ENCODE data around the gene GGT5.
A peak's percentile ranks its signal among the peaks of the same experiment; 100 is the strongest.
"Not testable (repeated sequence)": the region's sequence is repeated elsewhere in the genome, so short reads cannot be mapped to it uniquely, and the experiment has no call there.

Gene GGT5

DNA sequence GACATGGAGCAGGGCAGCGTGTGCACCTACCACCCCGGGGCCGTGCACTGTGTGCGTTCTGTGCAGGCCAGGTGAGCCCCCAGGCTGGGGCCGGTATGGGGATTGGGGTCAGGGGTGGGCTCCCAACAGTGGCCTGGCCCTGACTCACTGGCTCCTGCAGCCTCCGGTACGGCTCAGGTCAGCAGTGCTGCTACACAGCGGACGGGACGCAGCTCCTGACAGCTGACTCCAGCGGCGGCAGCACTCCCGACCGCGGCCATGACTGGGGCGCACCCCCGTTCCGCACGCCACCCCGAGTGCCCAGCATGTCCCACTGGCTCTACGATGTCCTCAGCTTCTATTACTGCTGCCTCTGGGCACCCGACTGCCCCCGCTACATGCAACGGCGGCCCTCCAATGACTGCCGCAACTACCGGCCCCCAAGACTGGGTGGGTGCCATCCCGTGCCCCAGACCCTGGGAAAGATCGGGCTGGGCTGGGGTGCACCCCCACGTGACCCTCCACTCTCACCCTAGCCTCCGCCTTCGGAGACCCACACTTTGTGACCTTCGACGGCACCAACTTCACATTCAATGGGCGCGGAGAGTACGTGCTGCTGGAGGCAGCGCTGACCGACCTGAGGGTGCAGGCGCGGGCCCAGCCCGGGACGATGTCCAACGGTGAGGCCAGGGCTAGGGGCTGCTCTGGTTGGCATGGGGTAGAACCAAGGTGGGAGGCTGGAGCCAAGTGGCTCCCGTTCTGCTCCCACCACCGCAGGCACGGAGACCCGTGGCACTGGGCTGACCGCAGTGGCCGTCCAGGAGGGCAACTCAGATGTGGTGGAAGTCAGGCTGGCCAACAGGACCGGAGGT lies 59.2 kb downstream of the GGT5 start:
- FAIRE-seq (no peak), DNase-seq (ENCODE audit: insufficient read length, low spot score) (no peak)

DNA sequence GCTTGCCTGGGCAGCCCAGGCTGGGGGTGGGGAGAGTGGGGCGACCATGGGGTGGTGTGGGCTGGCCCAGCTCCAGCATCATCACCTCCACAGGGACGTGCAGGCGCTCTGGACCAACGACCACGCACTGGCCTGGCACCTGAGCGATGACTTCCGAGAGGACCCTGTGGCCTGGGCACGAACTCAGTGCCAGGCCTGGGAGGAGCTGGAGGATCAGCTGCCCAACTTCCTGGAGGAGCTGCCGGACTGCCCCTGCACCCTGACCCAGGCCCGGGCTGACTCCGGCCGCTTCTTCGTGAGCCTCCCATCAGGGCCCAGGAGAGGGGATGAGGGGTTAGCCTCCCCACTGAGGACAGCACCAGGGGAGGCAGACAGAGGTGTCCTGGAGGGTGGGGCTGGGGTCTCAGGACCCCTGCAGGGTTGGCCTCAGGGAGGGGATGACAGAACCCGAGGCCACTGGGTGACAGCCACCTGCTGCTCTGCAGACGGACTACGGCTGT lies 59.8 kb downstream of the GGT5 start:
- FAIRE-seq: no peak

DNA sequence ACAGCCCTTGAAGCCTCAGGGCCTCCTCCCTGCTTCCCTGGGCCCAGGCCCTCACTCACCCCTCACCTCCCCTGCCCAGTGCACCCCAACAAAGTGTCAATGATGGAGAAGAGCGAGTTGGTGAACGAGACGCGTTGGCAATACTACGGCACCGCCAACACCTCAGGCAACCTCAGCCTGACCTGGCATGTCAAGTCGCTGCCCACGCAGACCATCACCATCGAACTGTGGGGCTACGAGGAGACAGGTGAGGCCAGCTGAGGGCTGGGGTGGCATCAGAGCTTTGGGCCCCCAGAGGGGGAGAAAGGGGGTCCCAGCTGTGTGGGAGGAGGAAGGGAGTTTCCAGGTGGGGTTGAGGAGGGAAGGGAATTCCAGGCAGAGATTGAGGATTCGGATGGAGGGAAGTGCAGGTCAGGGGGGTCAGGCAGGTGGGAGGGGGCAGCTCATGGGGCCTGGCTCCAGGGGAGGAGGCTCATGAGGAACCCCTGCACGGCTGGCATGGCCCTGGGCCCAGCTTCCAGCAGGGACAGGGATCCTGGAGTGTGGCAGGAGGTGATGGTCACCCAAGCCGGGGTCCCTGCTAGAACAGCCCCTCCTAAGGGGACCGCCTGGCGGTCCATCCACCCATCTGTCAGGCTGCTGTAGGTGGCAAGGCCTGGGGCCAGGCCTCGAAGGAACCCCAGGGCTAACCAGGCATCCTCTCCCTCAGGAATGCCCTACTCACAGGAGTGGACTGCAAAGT lies 60.7 kb downstream of the GGT5 start:
- FAIRE-seq (no peak), DNase-seq (ENCODE audit: insufficient read length, low spot score) (no peak)

More for the DNA sequence above, 59.8 kb downstream of the GGT5 start:
- no peak for DNase-seq (ENCODE audit: insufficient read length, low spot score)

DNA sequence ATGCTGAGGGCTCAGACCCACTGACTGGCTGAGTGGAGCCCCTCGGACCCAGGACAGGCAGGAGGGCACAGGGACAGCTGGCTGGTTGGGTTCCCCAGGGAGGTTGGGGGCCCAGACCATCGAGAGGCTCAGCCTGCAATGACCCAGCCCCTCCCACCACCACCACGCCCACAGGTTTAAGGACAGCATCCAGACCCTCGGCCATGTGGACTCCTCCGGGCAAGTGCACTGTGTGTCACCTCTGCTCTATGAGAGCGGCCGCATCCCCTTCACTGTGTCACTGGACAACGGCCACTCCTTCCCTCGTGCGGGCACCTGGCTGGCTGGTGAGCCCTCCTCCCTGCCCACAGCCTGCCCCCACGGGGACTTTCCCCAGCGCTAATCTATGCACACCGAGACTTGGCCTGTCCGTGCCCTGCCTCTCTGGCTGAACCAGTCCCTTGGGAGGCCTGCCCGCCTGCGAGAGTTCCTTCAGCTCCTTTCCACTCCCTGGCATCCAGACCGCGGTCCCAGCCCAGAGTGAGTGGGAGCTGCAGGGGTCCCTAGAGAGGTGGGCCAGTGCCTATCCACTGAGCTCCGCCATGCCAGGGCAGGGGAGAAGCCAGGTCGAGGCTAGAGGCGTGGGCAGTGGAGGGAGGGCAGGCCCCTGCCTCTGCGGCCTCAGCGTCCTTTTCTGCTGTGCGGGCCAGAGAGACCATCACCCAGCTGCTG lies 61.4 kb downstream of the GGT5 start:
- DNase-seq (ENCODE audit: insufficient read length, low spot score) (no peak), FAIRE-seq (no peak)

DNA sequence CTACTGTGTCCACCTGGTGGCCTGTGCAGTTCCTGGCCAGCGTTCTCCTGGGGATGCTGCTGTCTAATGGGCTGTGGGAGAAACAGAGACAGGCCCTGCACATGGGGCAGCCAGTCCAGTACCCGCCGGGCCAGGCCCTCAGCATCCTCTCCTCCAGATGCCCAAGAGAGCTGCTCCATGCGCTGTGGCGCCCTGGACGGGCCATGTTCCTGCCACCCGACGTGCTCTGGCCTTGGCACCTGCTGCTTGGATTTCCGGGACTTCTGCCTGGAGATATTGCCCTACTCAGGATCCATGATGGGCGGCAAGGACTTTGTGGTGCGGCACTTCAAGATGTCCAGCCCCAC lies 62.0 kb downstream of the GGT5 start:
- DNase-seq (ENCODE audit: insufficient read length, low spot score); FAIRE-seq: not testable (repeated sequence)

DNA sequence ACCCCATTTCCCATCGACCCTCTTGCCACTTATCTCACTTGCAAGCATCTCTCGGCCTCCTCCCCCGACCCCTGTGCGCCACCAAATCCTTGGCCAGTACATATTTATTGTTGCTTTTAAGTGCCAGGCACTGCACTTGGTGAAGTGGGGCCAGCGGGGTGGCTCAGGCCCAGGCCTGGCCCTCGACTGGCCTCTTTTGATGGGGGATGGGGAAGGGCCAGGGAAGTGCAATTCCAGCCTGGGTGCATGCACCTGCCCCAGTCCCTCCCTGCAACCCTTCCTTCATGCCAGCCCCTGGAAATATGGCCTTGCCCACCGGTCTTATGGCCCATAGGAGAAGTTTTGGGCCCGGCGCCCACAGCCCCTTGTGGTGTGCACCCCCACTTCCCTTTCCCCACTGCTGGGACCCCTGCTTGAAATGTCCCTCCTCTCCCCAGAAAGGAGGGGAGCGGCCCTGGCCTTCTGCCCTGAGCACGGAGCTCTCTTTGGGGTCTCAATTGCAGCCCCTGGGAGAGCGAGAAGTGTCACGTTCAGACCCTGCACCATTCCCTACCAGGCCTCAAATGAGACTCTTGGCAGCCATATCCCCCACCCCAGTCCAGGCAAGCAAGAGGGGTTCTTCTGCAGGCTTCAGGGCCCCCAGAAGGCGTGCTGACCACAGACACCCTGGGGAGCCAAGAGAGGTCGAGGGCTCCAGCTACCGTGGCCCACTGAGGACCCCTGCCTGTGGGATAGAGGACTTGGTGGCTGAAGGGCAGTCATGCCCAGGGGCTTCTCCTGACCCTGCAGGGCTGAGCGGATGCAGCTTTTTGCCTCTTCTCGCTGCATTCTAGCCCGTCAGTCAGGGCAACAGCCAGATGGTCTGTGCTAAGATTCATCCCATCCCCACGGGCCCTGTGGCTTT lies 62.6 kb downstream of the GGT5 start:
- no peak for DNase-seq (ENCODE audit: insufficient read length, low spot score)
- FAIRE-seq: no peak

DNA sequence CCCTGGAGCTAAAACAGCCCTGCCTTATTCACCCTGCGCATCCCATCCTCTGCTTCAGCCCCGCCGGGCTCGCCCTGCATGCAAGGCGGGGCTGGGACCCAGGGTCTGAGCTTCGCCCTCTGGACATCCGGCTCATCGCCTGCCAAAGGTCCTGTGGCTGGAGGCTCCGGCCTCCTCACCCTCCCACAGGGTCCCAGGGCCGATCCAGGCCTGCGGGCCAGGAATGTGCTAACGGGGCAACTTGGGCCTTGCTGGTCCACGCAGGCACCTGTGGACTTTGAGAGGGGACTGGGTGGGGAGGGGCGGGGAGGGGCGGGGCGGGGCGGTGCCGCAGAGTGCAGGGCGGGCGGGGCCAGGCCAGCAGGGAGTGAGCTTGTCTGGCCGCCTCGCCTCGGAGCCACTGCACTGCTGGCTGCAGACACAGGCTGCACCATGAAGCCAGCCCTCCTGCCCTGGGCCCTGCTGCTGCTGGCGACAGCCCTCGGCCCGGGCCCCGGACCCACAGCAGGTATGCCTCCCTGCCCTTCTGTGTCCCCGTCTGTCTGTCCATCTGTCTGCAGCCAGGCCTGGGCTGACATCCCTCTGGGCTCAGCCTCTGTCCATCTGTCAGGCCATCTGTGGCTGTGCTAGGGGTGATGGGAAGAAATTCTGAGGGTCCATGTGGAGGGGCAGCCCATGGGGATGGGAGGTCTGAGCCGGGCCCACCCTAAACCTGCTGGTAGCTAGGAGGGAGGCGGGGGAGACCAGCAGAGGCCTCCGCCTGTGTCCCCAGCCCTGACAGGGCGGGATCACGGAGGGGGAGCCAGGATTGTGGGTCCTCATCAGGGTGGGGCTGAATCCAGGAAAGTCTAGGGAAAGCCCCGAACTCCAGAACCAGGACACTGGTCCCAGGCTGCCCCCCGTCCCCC lies 63.5 kb downstream of the GGT5 start, which contains the start of gene SUSD2:
TSS of gene SUSD2 (plus strand) at position 400 of the 908 bp plus-strand sequence. CDS start at position 433, 33 bp downstream.
- FAIRE-seq (no peak), DNase-seq (ENCODE audit: insufficient read length, low spot score) (no peak)

DNA sequence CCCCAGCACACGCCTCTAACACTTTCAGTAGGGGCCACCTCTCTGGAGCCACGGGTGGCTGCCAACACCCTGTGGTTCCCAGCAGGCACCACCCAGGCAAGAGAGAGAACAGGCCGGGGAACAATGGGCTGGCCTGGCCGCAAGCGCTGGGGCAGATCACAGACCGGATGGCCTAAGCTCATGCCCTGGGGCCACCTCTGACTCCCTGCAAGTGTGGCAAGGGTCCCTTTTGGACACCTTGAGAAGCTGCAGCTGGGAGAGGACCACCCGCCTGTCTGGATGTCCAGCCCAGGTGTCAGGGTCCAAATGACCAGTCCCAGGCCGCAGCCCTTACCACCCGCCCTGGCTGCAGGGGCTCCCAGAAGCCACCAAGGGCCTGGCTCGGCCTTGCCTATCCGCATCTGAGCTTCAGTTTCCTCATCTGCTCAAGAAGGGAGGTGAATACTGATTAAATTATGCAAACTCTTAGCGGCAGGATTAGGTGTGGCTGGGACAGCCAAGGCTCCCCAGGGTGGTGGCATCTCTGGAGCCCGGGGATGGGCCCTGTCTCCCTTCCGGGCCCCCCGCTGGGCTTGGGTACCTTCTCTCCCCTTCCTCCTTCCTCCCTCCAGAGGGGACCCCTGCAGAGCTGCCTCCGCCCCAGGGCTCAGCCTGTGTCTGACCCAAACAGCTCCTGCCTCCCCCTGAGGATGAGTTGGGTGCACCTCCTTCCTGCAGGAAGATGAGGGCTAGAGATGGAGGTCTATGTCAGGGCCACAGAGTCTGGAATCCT lies 64.4 kb downstream of the GGT5 start:
- no peak for DNase-seq (ENCODE audit: insufficient read length, low spot score)
- no peak for FAIRE-seq

DNA sequence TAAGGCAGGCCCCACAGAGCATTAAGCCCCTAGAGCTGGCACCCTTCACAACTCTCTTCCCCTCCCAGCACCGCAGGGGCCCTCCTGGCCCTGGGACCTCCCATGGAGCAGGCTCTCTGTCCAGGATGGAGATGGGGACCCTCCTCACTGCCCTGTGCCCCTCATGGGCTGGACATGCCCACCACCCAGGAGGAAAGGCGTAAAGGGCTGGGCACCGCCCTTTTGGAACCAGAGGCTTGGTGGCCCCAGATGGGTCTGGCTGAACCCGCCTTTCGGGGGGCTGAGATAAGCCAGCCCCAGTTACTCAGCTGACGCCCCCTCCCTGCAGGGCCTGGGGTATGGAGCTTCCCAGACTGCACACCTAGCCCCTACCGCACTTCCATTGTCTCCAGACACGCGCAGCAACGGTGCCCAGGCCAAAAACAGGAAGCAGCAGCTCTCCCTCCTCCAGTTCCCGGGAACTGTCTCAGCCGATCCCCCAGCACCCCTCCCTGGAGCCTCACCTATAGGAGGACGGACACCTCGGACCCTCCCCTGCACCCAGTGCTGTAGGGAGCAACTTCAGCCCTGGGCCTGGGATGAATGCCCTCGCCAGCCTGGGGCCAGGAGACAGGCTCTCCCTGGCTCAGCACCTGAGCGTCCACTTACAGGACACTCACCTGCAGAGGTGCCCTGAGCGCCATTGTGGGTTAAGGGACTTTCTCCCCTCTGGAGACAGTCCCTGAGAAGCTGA lies 65.2 kb downstream of the GGT5 start:
- no peak for DNase-seq (ENCODE audit: insufficient read length, low spot score)
- FAIRE-seq: no peak

DNA sequence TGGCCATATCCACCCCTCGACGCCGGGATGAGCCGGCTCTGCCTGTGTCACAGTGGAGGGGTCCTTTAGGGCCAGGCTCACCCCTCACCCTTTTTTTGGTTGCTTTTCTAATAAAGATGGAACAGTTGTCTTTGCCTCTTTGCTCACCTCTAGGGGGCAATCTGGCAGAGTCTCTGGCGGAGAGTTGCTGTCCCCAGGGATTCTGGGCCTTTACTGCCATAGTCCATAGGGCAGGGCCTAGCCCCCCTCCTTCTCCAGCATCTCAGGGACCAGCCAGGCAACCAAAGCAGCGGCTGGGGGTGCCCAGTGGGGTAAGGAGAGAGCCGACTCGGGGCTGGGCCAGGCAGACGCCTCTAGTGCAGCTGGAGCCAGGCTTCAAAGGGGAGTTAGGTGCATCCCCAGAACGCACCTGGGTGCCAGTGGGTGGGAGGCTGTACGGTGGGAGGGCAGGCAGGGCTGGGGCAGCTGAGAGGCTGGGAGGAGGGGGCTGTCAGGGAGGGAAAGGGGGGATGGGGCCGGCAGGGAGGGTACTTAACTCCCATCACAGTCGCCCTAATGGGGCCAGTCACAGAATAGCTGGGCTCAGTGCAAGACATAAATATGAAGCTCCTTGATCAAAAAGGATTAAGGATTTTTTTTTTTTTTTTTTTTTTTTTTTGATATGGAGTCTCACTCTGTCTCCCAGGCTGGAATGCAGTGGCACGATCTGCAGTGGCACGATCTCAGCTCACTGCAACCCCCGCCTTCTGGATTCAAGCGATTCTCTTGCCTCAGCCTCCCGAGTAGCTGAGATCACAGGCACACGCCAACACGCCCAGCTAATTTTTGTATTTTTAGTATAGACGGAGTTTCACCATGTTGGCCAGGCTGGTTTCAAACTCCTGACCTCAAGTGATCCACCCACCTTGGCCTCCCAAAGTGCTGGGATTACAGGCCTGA lies 66.1 kb downstream of the GGT5 start:
- no peak for FAIRE-seq
- no peak for DNase-seq (ENCODE audit: insufficient read length, low spot score)

DNA sequence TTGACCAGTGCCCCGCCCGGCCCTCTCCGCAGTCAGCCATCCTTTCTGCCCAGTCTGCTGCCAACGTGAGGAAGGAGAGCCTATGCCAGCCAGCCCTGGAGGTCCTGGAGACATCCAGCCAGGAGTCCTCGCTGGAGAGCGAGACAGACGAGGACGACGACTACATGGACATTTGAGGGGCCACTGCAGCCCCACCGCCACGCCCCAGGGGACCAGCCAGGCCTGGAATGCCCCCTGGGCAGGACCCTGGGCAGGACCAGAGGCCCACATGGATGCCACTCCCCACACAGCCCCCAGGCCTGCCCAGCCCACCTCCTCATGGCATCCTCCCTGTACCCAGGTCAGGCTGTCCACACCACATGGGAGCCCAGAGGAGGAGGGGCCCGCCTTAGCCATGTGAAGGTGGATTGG lies 66.9 kb downstream of the GGT5 start:
- FAIRE-seq: no peak

DNA sequence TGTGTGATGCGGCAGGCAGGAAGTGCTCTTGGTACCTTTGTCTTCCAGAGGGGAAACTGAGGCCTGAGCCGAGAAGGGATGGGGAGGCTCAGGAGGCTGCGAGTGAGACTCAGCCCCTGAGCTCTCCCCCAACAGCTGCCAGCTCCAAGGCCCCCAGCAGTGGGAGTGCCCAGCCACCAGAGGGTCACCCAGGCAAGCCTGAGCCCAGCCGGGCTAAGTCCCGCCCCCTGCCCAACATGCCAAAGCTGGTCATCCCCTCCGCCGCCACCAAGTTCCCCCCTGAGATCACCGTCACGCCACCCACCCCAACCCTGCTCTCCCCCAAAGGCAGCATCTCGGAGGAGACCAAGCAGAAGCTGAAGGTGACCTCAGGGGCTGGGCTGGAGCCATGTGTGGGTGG lies 67.4 kb downstream of the GGT5 start:
- FAIRE-seq: no peak

More for the DNA sequence above, 66.9 kb downstream of the GGT5 start:
- DNase-seq (ENCODE audit: insufficient read length, low spot score): no peak

DNA sequence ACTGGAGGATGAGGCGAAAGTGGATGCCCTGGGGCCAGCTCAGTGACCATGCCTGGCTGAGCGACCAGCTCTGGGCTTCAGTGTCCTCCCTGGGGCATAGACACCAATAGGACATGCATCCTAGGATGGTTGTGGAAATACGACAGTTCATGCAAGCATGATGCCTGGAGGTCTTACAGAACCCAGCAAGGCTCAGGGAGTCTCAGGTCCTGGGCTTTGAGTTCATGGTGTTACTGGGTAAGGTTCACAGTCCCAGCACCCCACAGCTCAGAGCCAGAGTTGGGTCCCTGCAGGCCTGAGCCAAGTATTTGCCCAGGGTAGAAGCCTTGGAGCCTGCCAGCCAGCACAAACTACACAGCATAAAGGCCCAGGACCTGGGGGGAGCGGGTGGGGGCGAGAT lies 67.8 kb downstream of the GGT5 start:
- DNase-seq (ENCODE audit: insufficient read length, low spot score) (no peak), FAIRE-seq (no peak)

More for the DNA sequence above, 67.4 kb downstream of the GGT5 start:
- no peak for DNase-seq (ENCODE audit: insufficient read length, low spot score)

DNA sequence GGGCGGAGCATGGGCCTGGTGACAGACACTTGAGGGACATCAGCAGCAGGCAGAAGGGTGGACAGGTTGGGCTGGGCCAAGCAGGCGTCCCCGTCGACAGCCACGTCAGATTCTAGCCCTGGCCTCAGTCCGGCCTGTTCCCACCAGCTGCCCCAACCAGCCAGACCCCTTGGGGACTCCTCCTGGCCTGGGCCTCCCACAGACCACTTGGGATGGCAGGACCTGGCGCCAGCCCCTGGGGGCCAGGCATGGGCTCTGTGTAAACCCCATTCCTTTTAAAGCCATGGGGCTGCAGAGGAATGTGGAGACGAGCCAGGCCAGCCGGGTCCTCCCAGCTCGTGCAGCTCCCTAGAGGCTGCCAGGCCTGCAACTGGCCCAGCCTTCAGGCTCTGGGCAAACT lies 68.3 kb downstream of the GGT5 start:
- FAIRE-seq (no peak), DNase-seq (ENCODE audit: insufficient read length, low spot score) (no peak)

DNA sequence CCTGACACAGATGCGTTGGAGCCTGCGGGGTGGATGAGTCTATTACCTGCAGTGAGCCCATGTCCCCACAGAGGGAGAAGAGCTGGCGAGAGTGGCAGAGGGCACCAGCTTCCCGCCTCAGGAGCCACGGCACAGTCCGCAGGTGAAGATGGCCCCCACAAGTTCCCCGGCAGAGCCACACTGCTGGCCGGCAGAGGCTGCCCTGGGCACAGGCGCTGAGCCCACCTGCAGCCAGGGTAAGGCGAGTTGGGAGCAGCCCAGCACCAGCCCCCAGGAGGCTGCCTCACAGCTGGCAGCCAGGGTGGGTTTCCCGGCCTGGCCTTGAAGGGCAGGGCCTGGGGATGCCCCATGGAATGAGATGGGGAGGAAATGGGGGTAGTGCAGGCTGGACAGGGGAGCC lies 68.8 kb downstream of the GGT5 start:
- FAIRE-seq (no peak), DNase-seq (ENCODE audit: insufficient read length, low spot score) (no peak)

DNA sequence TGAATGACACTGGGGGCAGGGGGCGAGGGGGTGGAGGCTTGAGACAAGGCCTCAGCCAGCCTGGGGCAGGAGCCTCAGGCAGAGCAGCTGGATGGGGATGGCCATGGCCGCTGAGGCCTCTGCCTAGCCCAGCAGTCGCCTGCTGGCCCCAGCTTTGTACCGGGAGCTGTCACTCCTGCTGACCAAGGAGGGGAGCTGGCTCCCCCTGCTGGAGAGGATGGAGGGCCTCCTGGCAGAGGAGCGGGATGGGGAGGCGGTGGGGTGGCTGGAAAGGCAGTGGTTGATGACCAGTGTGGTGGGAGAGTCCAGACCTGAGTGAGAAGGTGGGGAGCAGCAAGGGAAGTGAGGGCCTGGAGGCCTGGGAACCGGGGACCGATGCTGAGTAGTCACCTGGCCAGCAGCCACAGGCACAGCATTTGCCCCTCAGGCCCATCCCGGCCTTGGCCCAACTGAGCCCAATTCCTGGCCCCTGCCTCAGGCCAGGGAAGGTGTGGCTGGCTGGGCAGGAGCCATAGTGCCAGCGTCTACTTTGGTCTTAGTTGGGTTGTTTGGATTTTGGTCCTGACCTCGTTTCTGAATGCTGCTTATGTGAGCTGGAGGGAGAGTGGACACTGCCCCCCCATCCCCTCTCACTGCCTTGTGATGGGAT lies 69.6 kb downstream of the GGT5 start:
- DNase-seq (ENCODE audit: insufficient read length, low spot score): peak; percentile 81

More for the DNA sequence above, 69.6 kb downstream of the GGT5 start:
- peak; percentile 14 for FAIRE-seq
